Lung (tissue), 12 donors: ENCODE data around the gene ARHGAP1. TPM values are rescaled to one million over a fixed set of nuclear protein-coding genes. Genes with fewer than 3 reads are reported as not detected.

Source experiments
- ATAC-seq: fragments of 200-7000 bp; cut with Tn5 transposase; one replicate; pipeline ENCODE4 v1.9.1; 2020; ENCODE audit warnings: moderate number of reproducible peaks; ENCODE audit not compliant: insufficient read depth, low FRiP score
- DNase-seq, 3 donors: peaks; one replicate each; pipeline ENCODE4 v3.0.0-alpha.2; 2013 to 2017
- H3K27ac ChIP-seq, 2 donors: one replicate each; pipeline ENCODE4 v1.5.1; 2013; ENCODE audit warnings: mild to moderate bottlenecking in 2 of 2, moderate library complexity in 2 of 2, control low read depth in 1 of 2, inconsistent platforms in 1 of 2, low read depth in 1 of 2, low read length in 1 of 2
- H3K27me3 ChIP-seq, 3 donors: one replicate each; pipeline ENCODE4 v1.5.1; 2013; ENCODE audit warnings: low read length in 2 of 3; ENCODE audit not compliant: control insufficient read depth in 3 of 3, insufficient read depth in 3 of 3
- H3K36me3 ChIP-seq, 4 donors: one replicate each; pipeline ENCODE4 v1.5.1; 2013; ENCODE audit warnings: low read length in 4 of 4, mild to moderate bottlenecking in 1 of 4, moderate library complexity in 1 of 4; ENCODE audit not compliant: control insufficient read depth in 4 of 4, insufficient read depth in 4 of 4
- H3K4me1 ChIP-seq, 5 donors: one replicate each; pipeline ENCODE4 v1.5.1; 2013; ENCODE audit warnings: low read length in 5 of 5, mild to moderate bottlenecking in 2 of 5, moderate library complexity in 1 of 5; ENCODE audit not compliant: control insufficient read depth in 5 of 5, insufficient read depth in 5 of 5
- H3K4me3 ChIP-seq: one replicate; pipeline ENCODE4 v1.5.1; 2013; ENCODE audit warnings: mild to moderate bottlenecking, control low read depth, moderate library complexity
- H3K9ac ChIP-seq, 2 donors: one replicate each; pipeline ENCODE4 v1.5.1; 2013; ENCODE audit warnings: low read length in 2 of 2, control low read depth in 1 of 2; ENCODE audit not compliant: insufficient read depth in 1 of 2
- H3K9me3 ChIP-seq, 4 donors: one replicate each; pipeline ENCODE4 v1.5.1; 2013; ENCODE audit warnings: low read length in 3 of 4, mild to moderate bottlenecking in 1 of 4, moderate library complexity in 1 of 4; ENCODE audit not compliant: control insufficient read depth in 4 of 4, insufficient read depth in 3 of 4
- WGBS, 2 donors: extraction: QIAGEN DNeasy Blood & Tissue Kit; methylation state at CpG; one replicate each; pipeline ENCODE4 v1.1.7; 2013; 5-methylcytosine and 5-hydroxymethylcytosine counted together
- polyA plus RNA-seq, 2 donors: library from polyadenylated mRNA; stranded (reverse); fragments of 200-250 nt; gene quantifications; one replicate each; pipeline ENCODE4 v1.2.1, GENCODE V29; 2013
- total RNA-seq, 2 donors: library from RNA; depleted of rRNA in 1 of 2; stranded (reverse); fragments of >200 nt in 1 of 2; gene quantifications; one replicate each; pipeline ENCODE4 v1.2.1, GENCODE V29; 2014 to 2021
- TF ChIP-seq, protein P1 (sequence below): IDR thresholded peaks from 2 replicates; pipeline ENCODE4 v1.5.1; 2012; ENCODE audit warnings: mild to moderate bottlenecking; ENCODE audit errors: control extremely low read depth, extremely low read depth
- donor health status: control.
- donor health status: control.
- donor health status: Bipolar disorder and iron deficiency.
- donor health status: healthy.
- donor health status: DM: yes; HTN: yes; CAD: no.

ARHGAP1 gene
- total and polyA plus RNA-seq, 4 donors, result 23.3 to 87.9 (median 36.6) TPM

- no peaks in the 10 kb centered on the region for H3K27me3 ChIP-seq
- peaks cover 7 to 36% (median 32%) of the 10 kb centered on the region in 4 donors for H3K36me3 ChIP-seq
- H3K9me3 ChIP-seq, result no peaks in the 10 kb centered on the region
- no peak overlapping the region for H3K27ac ChIP-seq
- no peak for DNase-seq
- no peak overlapping the region for H3K4me3 ChIP-seq
- H3K4me1 ChIP-seq, result peaks cover 0 to 18% (median 9%) of the 10 kb centered on the region in 5 donors
- TF ChIP-seq, protein P1, sequence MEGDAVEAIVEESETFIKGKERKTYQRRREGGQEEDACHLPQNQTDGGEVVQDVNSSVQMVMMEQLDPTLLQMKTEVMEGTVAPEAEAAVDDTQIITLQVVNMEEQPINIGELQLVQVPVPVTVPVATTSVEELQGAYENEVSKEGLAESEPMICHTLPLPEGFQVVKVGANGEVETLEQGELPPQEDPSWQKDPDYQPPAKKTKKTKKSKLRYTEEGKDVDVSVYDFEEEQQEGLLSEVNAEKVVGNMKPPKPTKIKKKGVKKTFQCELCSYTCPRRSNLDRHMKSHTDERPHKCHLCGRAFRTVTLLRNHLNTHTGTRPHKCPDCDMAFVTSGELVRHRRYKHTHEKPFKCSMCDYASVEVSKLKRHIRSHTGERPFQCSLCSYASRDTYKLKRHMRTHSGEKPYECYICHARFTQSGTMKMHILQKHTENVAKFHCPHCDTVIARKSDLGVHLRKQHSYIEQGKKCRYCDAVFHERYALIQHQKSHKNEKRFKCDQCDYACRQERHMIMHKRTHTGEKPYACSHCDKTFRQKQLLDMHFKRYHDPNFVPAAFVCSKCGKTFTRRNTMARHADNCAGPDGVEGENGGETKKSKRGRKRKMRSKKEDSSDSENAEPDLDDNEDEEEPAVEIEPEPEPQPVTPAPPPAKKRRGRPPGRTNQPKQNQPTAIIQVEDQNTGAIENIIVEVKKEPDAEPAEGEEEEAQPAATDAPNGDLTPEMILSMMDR, result no peak
- no peak overlapping the region for H3K9ac ChIP-seq
- no peak for ATAC-seq
- 82 to 85% methylated on average over 1 of the region's 1 CpG for whole genome bisulfite sequencing, 2 donors
Observed at GRCh38 chr11:46698597-46698996, 1.8 kb downstream of the ARHGAP1 start.

GRCh38 chr11:46697723-46698122, 2.7 kb downstream of the ARHGAP1 start:
- no peaks in the 10 kb centered on the region for H3K9me3 ChIP-seq
- no peak overlapping the region for H3K4me3 ChIP-seq
- H3K36me3 ChIP-seq, result peaks cover 3 to 35% (median 25%) of the 10 kb centered on the region in 4 donors
- H3K27ac ChIP-seq, result peak overlapping the region; percentile 30 to 61
- TF ChIP-seq, protein P1, result no peak
- WGBS, 2 donors, result 50 to 72% methylated on average over 2 of the region's 2 CpGs
- peaks cover 0 to 18% (median 9%) of the 10 kb centered on the region in 5 donors for H3K4me1 ChIP-seq
- DNase-seq, result no peak
- ATAC-seq, result no peak
- H3K27me3 ChIP-seq, result no peaks in the 10 kb centered on the region
- H3K9ac ChIP-seq, result no peak overlapping the region

GRCh38 chr11:46697303-46697702, 3.1 kb downstream of the ARHGAP1 start:
- no peaks in the 10 kb centered on the region for H3K27me3 ChIP-seq
- H3K36me3 ChIP-seq, result peaks cover under 1 to 35% (median 21%) of the 10 kb centered on the region in 4 donors
- peak overlapping the region in 1 of 2 donors; percentile 61 for H3K27ac ChIP-seq
- H3K9ac ChIP-seq, result no peak overlapping the region
- no peak overlapping the region for H3K4me3 ChIP-seq
- H3K9me3 ChIP-seq, result no peaks in the 10 kb centered on the region
- DNase-seq (no peak), ATAC-seq (no peak)
- TF ChIP-seq, protein P1, result no peak
- WGBS, 2 donors, result 71 to 77% methylated on average over 3 of the region's 3 CpGs
- peaks cover 0 to 18% (median 9%) of the 10 kb centered on the region in 5 donors for H3K4me1 ChIP-seq

- TF ChIP-seq, protein P1, result no peak
- Histone ChIP-seq H3K27ac (peak overlapping the region in 1 of 2 donors; percentile 55), H3K9me3 (no peaks in the 10 kb centered on the region), H3K27me3 (no peaks in the 10 kb centered on the region), H3K4me1 (peaks cover 0 to 12% (median 4%) of the 10 kb centered on the region in 5 donors), H3K4me3 (no peak overlapping the region), H3K9ac (no peak overlapping the region), H3K36me3 (peaks cover 0 to 40% (median 21%) of the 10 kb centered on the region in 4 donors)
- no peak for DNase-seq
- no peak for ATAC-seq
- 87 to 94% methylated on average over 11 of the region's 11 CpGs for WGBS, 2 donors
Observed at GRCh38 chr11:46696212-46696558, 4.2 kb downstream of the ARHGAP1 start.
